Psoas muscle (tissue), 8 donors: Measurements from ENCODE around the gene PAFAH1B1. TPM values are rescaled to one million over a fixed set of nuclear protein-coding genes. Genes with fewer than 3 reads are reported as not detected.

ENCODE experiments used
- ATAC-seq, 4 donors: fragments of 200-7000 bp; cut with Tn5 transposase; one replicate each; pipeline ENCODE4 v1.9.1; 2020; ENCODE audit warnings: moderate library complexity in 3 of 4, mild to moderate bottlenecking in 2 of 4
- DNase-seq, 2 donors: peaks; one replicate each; pipeline ENCODE4 v3.0.0-alpha.2; 2020
- H3K27ac ChIP-seq: fragments of 200-600 bp; one replicate; pipeline ENCODE4 v1.8.0; 2022
- H3K27me3 ChIP-seq, 3 donors: fragments of 200-600 bp in 1 of 3; one replicate each; pipeline versions ENCODE4 v1.6.1 to v1.8.0; 2013 to 2022; ENCODE audit warnings: low read length in 2 of 3, mild to moderate bottlenecking in 2 of 3, moderate library complexity in 1 of 3; ENCODE audit not compliant: insufficient read depth in 3 of 3
- H3K36me3 ChIP-seq, 2 donors: fragments of 200-600 bp in 1 of 2; one replicate each; pipeline versions ENCODE4 v1.6.1 to v1.8.0; 2013 to 2022; ENCODE audit warnings: low read depth in 1 of 2, mild to moderate bottlenecking in 1 of 2, moderate library complexity in 1 of 2; ENCODE audit not compliant: insufficient read depth in 1 of 2
- H3K4me1 ChIP-seq: fragments of 200-600 bp; one replicate; pipeline ENCODE4 v1.8.0; 2022
- H3K4me3 ChIP-seq: fragments of 200-600 bp; one replicate; pipeline ENCODE4 v1.8.0; 2022; ENCODE audit warnings: mild to moderate bottlenecking
- H3K9me3 ChIP-seq: fragments of 200-600 bp; one replicate; pipeline ENCODE4 v1.8.0; 2022
- CTCF ChIP-seq: fragments of 200-600 bp; IDR thresholded peaks from one replicate; pipeline ENCODE4 v1.8.0; 2022; ENCODE audit warnings: antibody characterized with exemption
- WGBS, 3 donors: extraction: QIAGEN DNeasy Blood & Tissue Kit; methylation state at CpG; one replicate each; pipeline versions ENCODE4 v1.1.6 to v1.1.7; 2013; 5-methylcytosine and 5-hydroxymethylcytosine counted together
- intact Hi-C, 2 donors: fragments of 100-400 bp; cut with DNase I; formaldehyde crosslinking; loops; one replicate each; pipeline versions ENCODE4 v1.11.0 to v1.14.2; 2022
- polyA plus RNA-seq, 3 donors: library from polyadenylated mRNA; stranded (reverse); fragments of 200-250 nt; gene quantifications; one replicate each; pipeline ENCODE4 v1.2.3, GENCODE V29; 2013
- total RNA-seq, 4 donors: library from RNA; stranded (reverse); fragmentation: NEBNext Ultra II Directional in 2 of 4; extraction: Animal tissue kit (Norgen Biotek cat#: 25700) in 2 of 4; gene quantifications; one replicate each; pipeline versions ENCODE4 v1.2.1 to v1.2.4, GENCODE V29; 2021 to 2023
- donor health status: healthy with polysubstance abuse.
- donor health status: DM: no; HTN: no; CAD: no; lungs with moderate emphysema.
- donor health status: Bipolar disorder and iron deficiency.
- donor health status: healthy.
- donor health status: DM: yes; HTN: yes; CAD: no.
- donor health status: DM: no; HTN: no; CAD: no.
- donor health status: DM: no; HTN: no; CAD: no.
- donor health status: DM: yes; HTN: yes; CAD: no.

Gene PAFAH1B1
- total and polyA plus RNA-seq, 7 donors = 43.8 to 168 (median 141) TPM

GRCh38 chr17:2610195-2611175, 17.0 kb downstream of the PAFAH1B1 start:
- no peak for TF ChIP-seq CTCF
- H3K4me3 ChIP-seq = no peak overlapping the region
- peaks cover 0 to 11% of the 10 kb centered on the region in 2 donors for H3K36me3 ChIP-seq
- no peaks in the 10 kb centered on the region for H3K27me3 ChIP-seq
- H3K4me1 ChIP-seq = peaks cover 44% of the 10 kb centered on the region
- DNase-seq (no peak), ATAC-seq (no peak)
- intact Hi-C loops = loop anchor here in 1 of 2 donors (10.0 kb wide), 1 partner anchor 54 kb away; no protein-coding TSS in a partner anchor
- no peaks in the 10 kb centered on the region for H3K9me3 ChIP-seq
- peak overlapping the region; percentile 31 for H3K27ac ChIP-seq
- WGBS, 3 donors = 42 to 70% (median 57%) methylated on average over 3 of the region's 3 CpGs

GRCh38 chr17:2611627-2612026, 18.2 kb downstream of the PAFAH1B1 start:
- Histone ChIP-seq H3K36me3 (peaks cover 0 to 11% of the 10 kb centered on the region in 2 donors), H3K9me3 (no peaks in the 10 kb centered on the region), H3K4me1 (peaks cover 54% of the 10 kb centered on the region), H3K27ac (no peak overlapping the region), H3K27me3 (no peaks in the 10 kb centered on the region), H3K4me3 (no peak overlapping the region)
- WGBS, 3 donors = 72 to 80% (median 75%) methylated on average over 7 of the region's 7 CpGs
- intact Hi-C loops = loop anchor here in 1 of 2 donors (10.0 kb wide), 1 partner anchor 53 kb away; no protein-coding TSS in a partner anchor
- no peak for TF ChIP-seq CTCF
- DNase-seq (no peak), ATAC-seq (no peak)

- WGBS, 3 donors = 96 to 99% (median 98%) methylated on average over 7 of the region's 7 CpGs
- no peak for ATAC-seq
- Histone ChIP-seq H3K4me3 (no peak overlapping the region), H3K4me1 (peaks cover 54% of the 10 kb centered on the region), H3K27me3 (no peaks in the 10 kb centered on the region), H3K27ac (no peak overlapping the region), H3K9me3 (no peaks in the 10 kb centered on the region), H3K36me3 (peaks cover 0 to 11% of the 10 kb centered on the region in 2 donors)
- intact Hi-C loops = loop anchor here in 1 of 2 donors (10.0 kb wide), 1 partner anchor 52 kb away; no protein-coding TSS in a partner anchor
- TF ChIP-seq CTCF = no peak
- DNase-seq = no peak
These were observed 19.2 kb downstream of the PAFAH1B1 start for GRCh38 chr17:2612630-2613029.

- DNase-seq = no peak
- Histone ChIP-seq H3K27ac (no peak overlapping the region), H3K4me1 (peaks cover 48% of the 10 kb centered on the region), H3K9me3 (no peaks in the 10 kb centered on the region), H3K27me3 (no peaks in the 10 kb centered on the region), H3K4me3 (no peak overlapping the region), H3K36me3 (peaks cover 0 to 11% of the 10 kb centered on the region in 2 donors)
- intact Hi-C loops = loop anchor here in 1 of 2 donors (10.0 kb wide), 1 partner anchor 52 kb away; no protein-coding TSS in a partner anchor
- WGBS, 3 donors = 78 to 91% (median 89%) methylated on average over 12 to 17 of the region's 17 CpGs
- ATAC-seq = peak in 1 of 4 donors; percentile 34
- TF ChIP-seq CTCF = no peak
These were observed 19.8 kb downstream of the PAFAH1B1 start for GRCh38 chr17:2613089-2613808.
